GM19395 (cell line): ENCODE measurements around the gene MAGEA8.
"Not testable (repeated sequence)": the region's sequence is repeated elsewhere in the genome, so short reads cannot be mapped to it uniquely, and the experiment has no call there.

ENCODE experiments used
- ATAC-seq: cut with Tn5 transposase; IDR thresholded peaks from one replicate; pipeline ENCODE4 v1.9.1; 2021; ENCODE audit warnings: mild to moderate bottlenecking, moderate library complexity; ENCODE audit not compliant: unreplicated experiment

MAGEA8 gene, protein sequence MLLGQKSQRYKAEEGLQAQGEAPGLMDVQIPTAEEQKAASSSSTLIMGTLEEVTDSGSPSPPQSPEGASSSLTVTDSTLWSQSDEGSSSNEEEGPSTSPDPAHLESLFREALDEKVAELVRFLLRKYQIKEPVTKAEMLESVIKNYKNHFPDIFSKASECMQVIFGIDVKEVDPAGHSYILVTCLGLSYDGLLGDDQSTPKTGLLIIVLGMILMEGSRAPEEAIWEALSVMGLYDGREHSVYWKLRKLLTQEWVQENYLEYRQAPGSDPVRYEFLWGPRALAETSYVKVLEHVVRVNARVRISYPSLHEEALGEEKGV

DNA sequence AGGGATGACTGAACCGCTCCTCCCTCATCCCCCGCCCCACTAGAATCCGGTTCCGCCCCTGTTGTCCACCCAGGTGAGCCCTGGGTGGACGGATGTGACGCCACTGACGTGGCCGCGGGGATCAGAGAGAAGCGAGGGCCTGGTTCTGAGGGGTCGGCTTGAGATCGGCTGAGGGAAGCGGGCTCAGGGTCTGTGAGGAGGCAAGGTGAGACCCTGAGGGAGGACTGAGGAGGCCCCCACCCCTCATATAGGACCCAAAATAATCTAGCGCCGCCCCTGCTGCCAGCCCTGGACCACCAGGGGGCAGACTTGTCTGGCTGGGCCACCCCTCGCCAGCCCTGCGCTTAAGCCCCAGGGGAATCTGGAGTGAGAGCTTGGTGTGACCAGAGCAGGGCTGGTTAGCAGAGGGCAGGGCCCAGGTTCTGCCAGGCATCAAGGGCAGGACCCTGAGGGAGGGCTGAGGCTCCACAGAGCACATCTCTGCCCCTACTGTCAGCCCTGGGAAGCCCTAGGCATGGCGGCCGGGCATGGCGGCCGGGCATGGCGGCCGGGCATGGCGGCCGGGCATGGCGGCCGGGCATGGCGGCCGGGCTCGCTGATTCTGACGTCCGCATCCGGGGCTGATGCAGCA is at the start of gene MAGEA8:
TSS of gene MAGEA8 (plus strand) at position 103 of the 631 bp plus-strand sequence. CDS start 3,090 bp downstream, outside the sequence.
- no peak for ATAC-seq

DNA sequence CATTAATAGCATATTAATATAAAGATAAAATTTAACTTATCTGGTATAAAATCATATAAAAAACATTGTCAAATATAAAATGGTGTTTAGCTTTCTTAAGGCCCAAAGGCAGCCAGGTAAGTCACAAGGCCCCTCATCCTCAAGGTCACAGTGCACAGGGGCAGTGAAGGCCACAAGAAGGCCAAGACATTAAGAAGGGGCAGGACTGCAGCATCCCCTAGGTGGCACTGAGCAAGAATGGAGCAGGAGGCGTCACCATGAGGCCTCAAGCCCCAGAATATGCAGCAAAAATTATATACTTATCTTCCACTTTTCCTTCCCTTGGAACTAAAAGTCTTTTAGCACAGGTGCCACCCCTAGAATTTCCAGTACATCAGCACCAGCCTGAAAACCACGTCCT is 49.5 kb upstream of the MAGEA8 start:
- no peak for ATAC-seq

DNA sequence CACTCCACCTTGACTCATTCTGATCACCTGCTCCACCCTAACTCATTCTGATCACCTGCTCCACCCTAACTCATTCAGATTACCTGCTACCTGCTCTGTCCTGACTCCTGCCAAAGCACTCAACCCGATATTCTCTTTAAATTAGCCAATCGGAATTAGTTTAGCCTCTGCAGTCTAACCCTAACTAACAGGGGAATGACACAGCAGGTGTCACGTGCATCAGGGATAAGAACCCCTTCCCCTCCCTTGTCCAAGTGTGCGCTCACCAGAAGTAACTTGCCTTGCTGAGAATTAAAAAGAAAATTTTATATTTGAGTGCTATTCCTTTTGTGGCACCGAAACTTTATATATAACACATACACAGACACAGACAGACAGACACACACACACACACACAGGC is 44.3 kb upstream of the MAGEA8 start:
- not testable (repeated sequence) for ATAC-seq

- ATAC-seq: no peak
These were observed 43.8 kb upstream of the MAGEA8 start for GRCh38 chrX:149837167-149837566.

DNA sequence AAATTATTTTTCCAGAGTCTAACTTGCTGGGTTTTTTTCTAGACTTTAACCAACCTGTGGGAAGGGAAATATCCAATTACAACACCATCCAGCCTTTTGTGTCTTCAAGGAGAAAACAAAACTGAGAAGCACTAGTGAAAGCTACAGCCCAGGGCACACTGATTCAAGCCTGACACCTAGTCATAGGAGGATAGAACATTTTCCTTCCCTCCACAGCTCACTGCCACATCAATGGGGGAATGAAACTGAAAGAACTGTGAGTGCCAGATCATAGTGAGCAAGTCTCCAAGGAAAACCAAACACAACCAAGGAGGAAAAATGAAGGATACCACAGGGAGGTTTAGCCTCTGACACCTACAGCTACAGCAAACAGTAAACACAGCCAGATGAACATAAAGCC is 43.3 kb upstream of the MAGEA8 start:
- ATAC-seq: peak; percentile 80

GRCh38 chrX:149841929-149842328 is 39.1 kb upstream of the MAGEA8 start:
- ATAC-seq: no peak

GRCh38 chrX:149845385-149845784 is 35.6 kb upstream of the MAGEA8 start:
- ATAC-seq: no peak

- ATAC-seq: no peak
These were observed 34.2 kb upstream of the MAGEA8 start for GRCh38 chrX:149846789-149847188.

DNA sequence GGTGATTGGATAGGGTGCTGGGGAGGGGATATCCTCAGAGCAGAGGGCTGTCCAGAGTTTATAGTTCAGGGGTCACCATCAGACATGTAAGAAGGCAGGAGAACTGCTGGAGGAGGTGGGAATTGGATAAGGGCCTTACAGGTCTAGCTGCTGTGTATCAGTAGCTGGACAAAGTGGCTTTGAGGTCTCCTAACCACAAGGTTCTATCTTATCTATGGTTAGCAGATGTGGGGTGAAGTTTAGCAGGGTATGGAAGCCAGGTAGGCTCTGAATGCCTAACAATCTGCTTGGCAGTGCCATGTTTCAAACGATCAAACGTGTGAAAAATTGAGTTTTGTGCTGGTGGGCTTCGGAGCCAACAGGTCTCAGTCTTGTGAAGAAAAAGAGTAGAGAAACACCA is 32.1 kb upstream of the MAGEA8 start:
- ATAC-seq: no peak

GRCh38 chrX:149849787-149850186 is 31.2 kb upstream of the MAGEA8 start:
- no peak for ATAC-seq

DNA sequence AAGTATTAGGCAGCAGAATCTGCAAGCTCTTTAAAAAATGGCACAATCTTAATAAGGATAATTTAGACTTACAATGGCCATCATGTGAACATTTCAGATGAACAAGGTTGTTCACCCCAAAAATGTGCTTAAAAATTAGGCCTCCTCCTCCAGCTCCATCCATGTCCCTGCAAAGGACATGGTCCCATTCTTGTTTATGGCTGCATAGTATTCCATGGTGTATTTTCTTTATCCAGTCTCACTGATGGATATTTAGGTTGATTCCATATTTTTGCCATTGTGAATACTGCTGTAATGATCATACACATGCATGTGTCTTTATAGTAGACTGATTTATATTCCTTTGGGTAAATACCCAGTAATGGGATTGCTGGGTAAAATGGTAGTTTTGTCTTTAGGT is 29.1 kb upstream of the MAGEA8 start:
- no peak for ATAC-seq

- no peak for ATAC-seq
These were observed 27.1 kb upstream of the MAGEA8 start for GRCh38 chrX:149853925-149854324.

- no peak for ATAC-seq
These were observed 22.4 kb upstream of the MAGEA8 start for GRCh38 chrX:149858592-149858991.

DNA sequence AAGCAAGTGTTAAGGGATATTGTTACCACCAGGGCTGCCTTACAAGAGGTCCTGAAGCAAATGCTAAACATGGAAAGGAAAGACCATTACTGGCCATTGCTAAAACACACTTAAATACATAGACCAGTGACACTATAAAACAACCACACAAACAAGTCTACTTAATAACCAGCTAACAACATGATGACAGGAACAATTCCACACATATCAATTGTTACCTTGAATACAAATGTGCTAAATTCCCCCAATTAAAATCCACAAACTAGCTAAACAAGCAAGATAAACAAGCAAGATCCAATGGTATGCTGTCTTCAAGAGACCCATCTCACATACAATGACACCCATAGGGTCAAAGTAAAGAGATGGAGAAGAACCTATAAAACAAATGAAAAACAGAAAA is 20.5 kb upstream of the MAGEA8 start:
- ATAC-seq: no peak

- ATAC-seq: no peak
These were observed 15.6 kb upstream of the MAGEA8 start for GRCh38 chrX:149865390-149865789.

DNA sequence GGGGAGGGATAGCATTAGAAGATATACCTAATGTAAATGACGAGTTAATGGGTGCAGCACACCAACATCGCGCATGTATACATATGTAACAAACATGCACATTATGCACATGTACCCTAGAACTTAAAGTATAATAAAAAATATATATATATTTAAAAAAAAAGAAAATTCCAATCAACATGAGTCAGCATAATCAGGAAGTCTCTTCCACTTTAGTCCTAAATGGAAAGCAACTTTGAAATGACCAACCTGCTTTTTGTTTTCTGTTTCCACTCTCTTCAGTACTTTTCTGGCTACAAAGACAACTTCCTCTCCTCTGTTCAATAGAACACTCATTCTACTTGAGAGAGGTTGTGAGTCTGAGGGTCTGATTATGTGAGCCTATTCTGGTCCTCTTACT is 13.5 kb upstream of the MAGEA8 start:
- no peak for ATAC-seq

DNA sequence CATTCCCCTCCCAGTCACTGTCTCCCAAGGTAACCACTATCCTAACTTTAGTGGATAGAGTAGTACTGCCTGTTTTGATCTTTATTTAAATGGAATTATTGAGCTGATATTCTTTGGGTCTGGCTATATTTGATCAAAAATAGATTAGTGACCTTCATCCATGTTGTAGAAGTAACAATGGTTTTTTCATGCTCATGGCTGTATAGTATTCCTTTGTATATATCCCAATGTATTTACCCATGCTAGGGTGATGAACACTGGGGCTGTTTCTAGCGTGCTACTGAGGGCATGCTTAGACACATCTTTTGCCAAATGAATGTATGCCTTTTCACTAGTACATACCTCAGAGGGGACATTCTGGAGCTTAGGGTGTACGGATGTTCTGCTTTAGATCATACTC is 10.1 kb upstream of the MAGEA8 start:
- ATAC-seq: no peak

DNA sequence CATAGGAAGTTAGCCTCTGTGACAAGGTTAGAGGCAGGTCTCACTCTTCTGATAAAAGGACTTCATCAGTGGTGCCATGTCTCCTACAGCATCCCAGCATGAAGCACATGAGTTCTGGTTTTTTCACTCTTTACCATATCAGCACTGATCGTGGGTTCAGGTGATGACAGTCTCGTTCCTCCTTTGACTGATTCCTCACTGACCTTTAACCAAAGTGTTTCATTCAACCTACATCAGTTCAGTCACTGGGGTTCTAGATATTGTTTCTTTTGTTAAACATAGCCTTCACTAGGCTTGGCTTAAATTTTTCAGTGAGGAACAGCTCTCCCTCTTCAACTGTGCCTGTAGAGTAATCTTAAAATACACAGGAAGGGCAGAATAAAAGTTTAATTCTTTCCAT is 9.6 kb upstream of the MAGEA8 start:
- no peak for ATAC-seq

DNA sequence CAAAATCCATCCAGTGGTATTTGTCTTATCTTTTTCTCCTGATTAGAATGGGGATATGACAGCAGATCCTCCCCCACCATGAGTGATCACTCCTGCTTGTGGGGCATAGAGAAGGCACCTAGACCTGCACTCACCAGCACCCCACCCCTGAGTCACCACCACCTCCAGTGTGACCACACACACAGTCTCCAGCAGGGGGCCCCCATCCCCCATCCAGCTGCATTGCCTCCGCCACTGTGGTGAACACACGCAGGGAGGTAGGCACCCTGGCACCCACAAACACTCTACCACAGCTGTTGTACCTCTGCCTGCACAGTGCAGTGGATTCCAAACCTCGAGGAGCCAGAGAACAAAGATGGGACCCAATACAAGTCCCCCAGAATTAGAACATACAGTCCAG is 9.0 kb upstream of the MAGEA8 start:
- ATAC-seq: peak; percentile 92

DNA sequence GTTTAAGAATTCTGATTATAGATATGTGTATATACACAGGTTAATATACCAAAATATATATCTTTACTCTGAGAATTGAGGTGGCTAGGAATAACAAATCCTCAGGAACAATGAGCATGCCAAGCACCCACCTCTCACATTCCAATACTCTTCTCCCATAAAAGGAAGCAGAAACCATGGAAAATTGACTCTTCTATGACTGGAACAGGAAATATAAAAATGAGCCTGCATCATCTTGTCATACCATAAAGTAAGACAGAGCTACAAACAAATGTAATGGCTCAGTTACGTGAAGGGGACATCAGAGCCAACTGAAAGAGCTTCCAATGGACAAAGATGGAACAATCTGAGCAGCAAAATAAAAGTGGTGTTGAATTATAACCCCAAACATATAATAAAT is 3.8 kb upstream of the MAGEA8 start:
- no peak for ATAC-seq

GRCh38 chrX:149877636-149878035 is 3.3 kb upstream of the MAGEA8 start:
- ATAC-seq: no peak

DNA sequence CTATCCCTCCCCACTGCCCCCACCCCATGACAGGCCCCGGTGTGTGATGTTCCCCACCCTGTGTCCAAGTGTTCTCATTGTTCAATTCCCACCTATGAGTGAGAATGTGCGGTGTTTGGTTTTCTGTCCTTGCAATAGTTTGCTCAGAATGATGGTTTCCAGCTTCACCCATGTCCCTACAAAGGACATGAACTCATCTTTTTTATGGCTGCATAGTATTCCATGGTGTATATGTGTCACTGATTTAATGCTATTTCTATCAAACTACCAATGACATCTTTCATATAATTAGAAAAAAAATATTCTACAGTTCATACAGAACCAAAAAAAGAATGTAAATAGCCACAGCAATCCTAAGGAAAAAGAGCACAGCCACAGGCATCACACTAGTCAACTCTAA is 9.8 kb downstream of the MAGEA8 start:
- ATAC-seq: not testable (repeated sequence)

GRCh38 chrX:149898554-149898953 is 17.6 kb downstream of the MAGEA8 start:
- no peak for ATAC-seq
